HepG2 (cell line): ENCODE measurements around the gene HNRNPA0. TPM values are rescaled to one million over a fixed set of nuclear protein-coding genes. Genes with fewer than 3 reads are reported as not detected.

Source experiments
- ATAC-seq: fragments of 200-7000 bp; cut with Tn5 transposase; 3 replicates; pipeline ENCODE4 v1.9.1; 2020; ENCODE audit warnings: mild to moderate bottlenecking, moderate library complexity
- BruUV-seq: library from RNA; stranded (reverse); fragments of 400-500 nt; replicated peaks from 2 replicates; lab custom pipeline; 2021; lab: Mats Ljungman, UMichigan
- CTCF ChIA-PET: fragments of 300-600 bp; formaldehyde crosslinking; extraction: SDS; loops from one replicate; lab custom pipeline; 2021; ENCODE audit warnings: low total read pairs, inconsistent platforms, low intra/inter-chr PET ratio; lab: Yijun Ruan, JAX
- POLR2A ChIA-PET: fragments of 350-600 bp; sonication (Branson Sonifier 250); formaldehyde crosslinking; loops from one replicate; lab custom pipeline; 2020; ENCODE audit warnings: antibody characterized with exemption, inconsistent platforms; lab: Yijun Ruan, JAX
- DNase-seq: peaks from one replicate; pipeline ENCODE4 v3.0.0-alpha.2; 2015; ENCODE audit warnings: low spot score
- FAIRE-seq: peaks from 3 replicates; lab custom pipeline; 2011; peaks lifted over from hg19 to GRCh38; lab: Jason Lieb, UNC
- H2AFZ ChIP-seq: one replicate; pipeline ENCODE4 v1.6.1; 2011; ENCODE audit warnings: low read length, inconsistent platforms
- H3K27ac ChIP-seq: fragments of 300-600 bp; 3 replicates; pipeline ENCODE4 v1.8.0; 2011; ENCODE audit warnings: mixed run types, mild to moderate bottlenecking, mixed read lengths, low read length, inconsistent platforms; ENCODE audit not compliant: insufficient read depth; ENCODE audit errors: extremely low read length
- H3K27me3 ChIP-seq, 2 experiments: fragments of 200-600 bp in 1 of 2; 2 replicates in 1 of 2; 3 replicates in 1 of 2; pipeline versions ENCODE4 v1.6.0 to v1.8.0; 2011; ENCODE audit warnings: low read length in 2 of 2, mild to moderate bottlenecking in 2 of 2, moderate library complexity in 2 of 2, inconsistent platforms in 1 of 2; ENCODE audit not compliant: insufficient read depth in 2 of 2, control insufficient read depth in 1 of 2
- H3K36me3 ChIP-seq, 2 experiments: fragments of 200-600 bp in 1 of 2; replicated peaks in 1 of 2; 2 replicates in 1 of 2; 3 replicates in 1 of 2; pipeline versions ENCODE4 v1.5.1 to v1.8.0; 2011; ENCODE audit warnings: low read length in 2 of 2, inconsistent platforms in 1 of 2; ENCODE audit not compliant: insufficient read depth in 2 of 2, control insufficient read depth in 1 of 2
- H3K4me1 ChIP-seq: 2 replicates; pipeline ENCODE4 v1.5.1; 2012; ENCODE audit warnings: low read length, inconsistent platforms; ENCODE audit not compliant: insufficient read depth
- H3K4me2 ChIP-seq: 2 replicates; pipeline ENCODE4 v1.6.0; 2011; ENCODE audit warnings: low read depth, low read length, inconsistent platforms
- H3K4me3 ChIP-seq, 3 experiments: fragments of 200-600 bp in 1 of 3; sonication (generic), shearing (Covaris generic) in 1 of 3; replicated peaks in 1 of 3; 2 replicates each; pipeline ENCODE4 v1.5.1; 2011 to 2016; ENCODE audit warnings: low read length in 3 of 3, inconsistent platforms in 2 of 3, low read depth in 2 of 3, mild to moderate bottlenecking in 2 of 3, control low read depth in 1 of 3, mixed read lengths in 1 of 3; ENCODE audit not compliant: insufficient read depth in 1 of 3
- H3K79me2 ChIP-seq: one replicate; pipeline ENCODE4 v1.6.1; 2011; ENCODE audit warnings: low read length, inconsistent platforms; ENCODE audit not compliant: insufficient read depth
- H3K9ac ChIP-seq: 2 replicates; pipeline ENCODE4 v1.6.0; 2011; ENCODE audit warnings: mild to moderate bottlenecking, low read depth, low read length, inconsistent platforms; ENCODE audit not compliant: insufficient read depth
- H3K9me3 ChIP-seq: 2 replicates; pipeline ENCODE4 v1.5.1; 2012; ENCODE audit warnings: mild to moderate bottlenecking, low read length
- H4K20me1 ChIP-seq: 2 replicates; pipeline ENCODE4 v1.6.0; 2011; ENCODE audit warnings: inconsistent platforms, mild to moderate bottlenecking, low read length, moderate library complexity; ENCODE audit not compliant: insufficient read depth
- CEBPB ChIP-seq: IDR thresholded peaks from 2 replicates; pipeline ENCODE4 v1.6.1; 2011; ENCODE audit warnings: low read depth, low read length, improper control_type of control experiment, borderline replicate concordance
- WGBS: methylation state at CpG from one replicate; pipeline ENCODE4 v1.1.6; 2017; ENCODE audit warnings: low lambda C conversion rate; 5-methylcytosine and 5-hydroxymethylcytosine counted together
- in situ Hi-C: cut with HindIII; loops from 2 replicates; pipeline ENCODE4 v1.10.0; 2017; ENCODE audit warnings: low pct_unique_long_range_greater_than_20kb; ENCODE audit not compliant: extremely low pct_ligation_motif_present
- intact Hi-C: fragments of 100-400 bp; cut with micrococcal nuclease; formaldehyde crosslinking; loops from one replicate; pipeline ENCODE4 v1.10.0; 2022; ENCODE audit not compliant: unreplicated experiment
- polyA plus RNA-seq, 8 experiments: library from polyadenylated mRNA; depleted of rRNA in 3 of 8; stranded (reverse) in 7 of 8; unstranded in 1 of 8; fragments of >200 nt; fragmentation: Illumina TruSeq in 4 of 8; extraction: Trizol in 4 of 8; gene quantifications; 2 replicates each; pipeline versions ENCODE4 v1.2.1 to v1.2.3, GENCODE V29; 2011 to 2016; ENCODE audit warnings: low read depth in 4 of 8, missing spikeins in 1 of 8, mixed read lengths in 1 of 8; ENCODE audit not compliant: insufficient read depth in 1 of 8
- total RNA-seq, 5 experiments: library from RNA; depleted of rRNA; stranded (reverse); fragments of >200 nt; fragmentation: Illumina TruSeq; extraction: Trizol; gene quantifications; 2 replicates each; pipeline ENCODE4 v1.2.3, GENCODE V29; 2016; ENCODE audit warnings: low read depth in 1 of 5
- TF ChIP-seq, protein P1 (sequence below): sonication (generic); formaldehyde crosslinking; IDR thresholded peaks from 2 replicates; pipeline ENCODE4 v1.8.0; 2022; ENCODE audit warnings: mild to moderate bottlenecking, missing genetic modification reagents, moderate library complexity

Gene HNRNPA0
- total and polyA plus RNA-seq, 2 of the 13 experiments (the other 11 are each of a cell fraction or from before 2014, with no cell fraction given), result 9.0 to 12.9 TPM

- H3K27ac ChIP-seq, result no peak overlapping the region
- H3K27me3 ChIP-seq, result peaks cover 0 to 8% of the 10 kb centered on the region in 2 experiments; a peak in 1 of 5 replicates
- no peaks in the 10 kb centered on the region for H3K79me2 ChIP-seq
- intact Hi-C loops, result no loop called here
- FAIRE-seq (no peak), ATAC-seq (no peak), DNase-seq (no peak)
- ChIA-PET POLR2A (no interaction called here), CTCF (no interaction called here)
- no peak overlapping the region for H2AFZ ChIP-seq
- no peaks in the 10 kb centered on the region for H3K36me3 ChIP-seq
- no peak overlapping the region for H3K9ac ChIP-seq
- WGBS, result 64% methylated on average over 4 of the region's 4 CpGs
- no peak overlapping the region for H3K4me3 ChIP-seq
- no TSS peak for BruUV-seq
- H3K4me2 ChIP-seq, result no peak overlapping the region
- no peak for TF ChIP-seq CEBPB
- TF ChIP-seq, protein P1, sequence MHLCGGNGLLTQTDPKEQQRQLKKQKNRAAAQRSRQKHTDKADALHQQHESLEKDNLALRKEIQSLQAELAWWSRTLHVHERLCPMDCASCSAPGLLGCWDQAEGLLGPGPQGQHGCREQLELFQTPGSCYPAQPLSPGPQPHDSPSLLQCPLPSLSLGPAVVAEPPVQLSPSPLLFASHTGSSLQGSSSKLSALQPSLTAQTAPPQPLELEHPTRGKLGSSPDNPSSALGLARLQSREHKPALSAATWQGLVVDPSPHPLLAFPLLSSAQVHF (CRISPR knock-in tag), result no peak
- in situ Hi-C loops, result no loop called here
- 0 out of 2 replicates have a peak, but pooled peaks cover 7% of the 10 kb centered on the region for H3K4me1 ChIP-seq
- H3K9me3 ChIP-seq, result no peaks in the 10 kb centered on the region
- H4K20me1 ChIP-seq, result no peaks in the 10 kb centered on the region
Measured at GRCh38 chr5:137695651-137696428, 58.3 kb downstream of the HNRNPA0 start.

Other genes with a start within 250 kb of the HNRNPA0 start
- 0.02 TPM in 1 of 2 replicates, not detected in the other for gene KLHL3, start 18.3 kb downstream of the HNRNPA0 start, total RNA-seq (2016; rRNA removed; fragmentation: Illumina TruSeq; extraction: Trizol)
- gene KLHL3, start 18.3 kb downstream of the HNRNPA0 start, polyA plus RNA-seq (2011; rRNA removed), result 0.08 and 0.10 TPM in 2 replicates
- not detected in 2 replicates for gene MYOT, start 113.5 kb upstream of the HNRNPA0 start, total RNA-seq (2016; rRNA removed; fragmentation: Illumina TruSeq; extraction: Trizol)
- gene MYOT, start 113.5 kb upstream of the HNRNPA0 start, polyA plus RNA-seq (2011; rRNA removed), result not detected in 2 replicates
- not detected in 2 replicates for gene PKD2L2, start 135.1 kb upstream of the HNRNPA0 start, total RNA-seq (2016; rRNA removed; fragmentation: Illumina TruSeq; extraction: Trizol)
- gene PKD2L2, start 135.1 kb upstream of the HNRNPA0 start, polyA plus RNA-seq (2011; rRNA removed), result not detected in 2 replicates